ENCODE results near the gene NR2F1.

The NR2F1 gene

GRCh38 chr5:93591323-93591945 is 8.4 kb downstream of the NR2F1 start:
- no peak for DNase-seq

GRCh38 chr5:93592883-93593282 is 9.9 kb downstream of the NR2F1 start:
- no peak for DNase-seq

- no peak for DNase-seq
Measured at GRCh38 chr5:93593476-93594131, 10.6 kb downstream of the NR2F1 start.

GRCh38 chr5:93594591-93595419 is 11.8 kb downstream of the NR2F1 start:
- no peak for DNase-seq

- no peak for DNase-seq
Measured at GRCh38 chr5:93595420-93596147, 12.6 kb downstream of the NR2F1 start.

- DNase-seq = no peak
Measured at GRCh38 chr5:93596310-93596675, 13.3 kb downstream of the NR2F1 start.

GRCh38 chr5:93596676-93597490 is 13.9 kb downstream of the NR2F1 start:
- DNase-seq = no peak

GRCh38 chr5:93598091-93599000 is 15.3 kb downstream of the NR2F1 start:
- DNase-seq = no peak

GRCh38 chr5:93599001-93599379 is 16.0 kb downstream of the NR2F1 start:
- no peak for DNase-seq

- DNase-seq = no peak
Measured at GRCh38 chr5:93599399-93600120, 16.5 kb downstream of the NR2F1 start.

- no peak for DNase-seq
Measured at GRCh38 chr5:93600409-93601070, 17.5 kb downstream of the NR2F1 start.

- no peak for DNase-seq
Measured at GRCh38 chr5:93601071-93601801, 18.2 kb downstream of the NR2F1 start.

- no peak for DNase-seq
Measured at GRCh38 chr5:93601802-93602155, 18.8 kb downstream of the NR2F1 start.

- no peak for DNase-seq
Measured at GRCh38 chr5:93602241-93603077, 19.4 kb downstream of the NR2F1 start.

GRCh38 chr5:93603078-93603792 is 20.2 kb downstream of the NR2F1 start:
- DNase-seq = no peak

- peak; percentile 57 for DNase-seq
Measured at GRCh38 chr5:93603793-93604643, 21.0 kb downstream of the NR2F1 start.

Measured in right forelimb (tissue), 1 donor.